ENCODE data around the gene CSHL1.

Gene CSHL1

DNA sequence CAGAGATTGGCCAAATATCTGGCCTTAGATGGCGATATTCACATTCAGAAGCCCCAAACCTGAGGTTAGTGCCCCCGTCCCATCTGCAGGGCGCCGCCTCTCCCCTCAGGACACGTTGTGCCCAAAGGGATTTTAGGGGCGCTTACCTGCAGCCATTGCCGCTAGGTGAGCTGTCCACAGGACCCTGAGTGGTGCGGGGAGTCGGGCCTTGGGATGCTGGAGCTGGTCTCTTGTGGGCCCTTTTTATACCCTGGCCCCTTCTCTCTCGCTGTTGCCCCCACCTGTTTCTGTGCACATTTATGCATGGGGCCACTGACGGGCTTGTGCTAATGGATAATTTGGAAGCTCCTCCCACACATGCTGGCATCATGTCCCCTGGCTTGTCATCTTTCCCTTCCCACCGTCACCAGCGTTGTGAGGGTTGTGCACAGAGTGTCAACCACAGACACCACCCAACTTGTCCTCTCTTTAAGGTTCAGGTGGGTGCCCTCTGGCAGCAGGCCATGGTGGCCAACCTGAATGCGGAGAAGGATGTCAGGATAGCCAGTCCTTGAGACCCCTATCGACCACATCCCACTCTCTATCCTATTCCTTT, at the start of gene CSHL1:
Gene CSHL1, minus strand, starts transcription at position 218 of the 595 bp plus-strand sequence. Its CDS starts 62 bp downstream, at position 156.
- DNase-seq = no peak

DNA sequence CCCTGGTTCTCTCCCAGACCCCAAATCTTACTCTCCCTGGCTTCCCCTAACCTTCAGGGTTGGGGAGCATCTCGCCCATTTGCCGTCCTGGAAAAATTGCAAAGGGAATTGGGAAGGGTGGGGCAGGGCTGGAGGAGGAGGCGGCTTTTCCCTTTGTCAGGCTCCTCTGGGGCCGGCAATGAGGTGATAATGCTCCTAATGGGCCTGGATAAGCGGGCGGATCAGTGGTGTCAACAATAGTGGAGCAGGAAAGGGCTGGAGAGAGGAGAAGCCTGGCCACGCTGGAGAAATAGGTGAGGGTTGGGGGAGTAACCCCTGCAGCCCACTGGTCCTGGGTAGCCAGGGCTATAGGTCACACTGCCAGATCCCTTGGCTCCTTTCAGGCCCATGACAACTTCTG, 49.4 kb upstream of the CSHL1 start:
- DNase-seq = no peak

DNA sequence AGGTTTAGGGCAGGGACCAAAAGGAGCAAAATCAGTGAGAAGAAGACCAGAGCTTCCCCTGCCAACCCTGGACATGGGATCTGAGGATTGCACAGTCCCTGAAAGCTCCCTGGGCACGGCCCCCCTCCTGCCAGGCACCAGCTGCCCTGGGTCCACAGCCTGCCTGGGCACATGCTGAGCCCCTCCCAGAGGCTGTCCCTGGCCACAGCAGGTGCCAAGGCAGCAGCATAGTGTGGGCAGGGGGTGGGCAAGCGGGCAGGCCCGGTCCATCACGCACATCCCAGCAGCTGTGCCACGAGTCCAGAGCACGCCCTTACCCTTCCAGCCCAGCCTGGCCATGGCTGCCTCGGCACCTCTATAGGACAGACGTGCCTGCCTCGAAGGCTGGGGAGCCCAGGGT, 48.9 kb upstream of the CSHL1 start:
- no peak for DNase-seq

DNA sequence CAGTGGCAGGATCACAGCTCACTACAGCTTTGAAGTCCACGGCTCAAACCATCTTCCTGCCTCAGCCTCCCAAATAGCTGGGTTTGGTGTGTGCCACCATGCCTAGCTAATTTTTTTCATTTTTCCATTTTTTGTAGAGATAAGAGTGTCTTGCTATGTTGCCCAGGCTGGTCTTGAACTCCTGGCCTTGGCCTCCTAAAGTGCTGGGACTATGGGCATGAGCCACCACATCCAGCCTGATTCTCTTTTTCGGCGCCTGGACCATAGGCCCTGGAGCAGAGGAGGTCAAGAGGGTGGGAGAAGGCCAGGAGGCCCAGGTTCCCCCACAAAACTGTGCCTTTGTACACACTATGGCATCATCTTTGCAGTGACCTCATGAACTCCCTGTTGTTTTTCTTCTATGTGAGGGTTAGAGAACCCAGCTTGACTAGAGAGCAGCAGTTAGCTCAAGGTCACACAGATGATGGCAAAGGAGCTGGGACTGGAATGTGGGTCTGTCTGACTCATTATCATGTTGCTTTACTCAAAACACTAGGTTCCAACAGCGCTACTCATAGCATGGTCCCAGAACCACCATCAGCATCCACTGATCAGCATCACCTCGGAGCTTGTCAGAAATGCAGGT, 45.4 kb upstream of the CSHL1 start:
- no peak for DNase-seq

DNA sequence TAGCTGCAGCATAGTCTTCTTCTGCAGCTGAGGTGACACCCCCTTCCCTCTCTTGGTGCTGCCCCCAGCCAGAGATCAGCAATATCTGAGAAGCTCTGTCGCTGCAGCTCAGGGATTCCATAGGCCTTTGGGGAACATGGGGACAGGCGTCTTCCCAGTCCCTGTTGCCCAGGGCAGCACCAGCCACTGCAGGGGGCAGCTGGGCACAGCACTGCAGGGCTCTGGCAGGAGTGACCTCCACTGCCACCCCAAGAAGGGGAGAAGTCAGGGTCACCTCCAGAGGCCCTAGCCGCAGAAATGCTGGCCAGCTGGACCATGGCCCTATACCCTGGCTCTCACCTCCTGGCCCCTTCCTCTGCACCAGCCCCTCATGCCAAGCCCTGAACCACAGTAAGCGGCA, 44.7 kb upstream of the CSHL1 start:
- DNase-seq = no peak

DNA sequence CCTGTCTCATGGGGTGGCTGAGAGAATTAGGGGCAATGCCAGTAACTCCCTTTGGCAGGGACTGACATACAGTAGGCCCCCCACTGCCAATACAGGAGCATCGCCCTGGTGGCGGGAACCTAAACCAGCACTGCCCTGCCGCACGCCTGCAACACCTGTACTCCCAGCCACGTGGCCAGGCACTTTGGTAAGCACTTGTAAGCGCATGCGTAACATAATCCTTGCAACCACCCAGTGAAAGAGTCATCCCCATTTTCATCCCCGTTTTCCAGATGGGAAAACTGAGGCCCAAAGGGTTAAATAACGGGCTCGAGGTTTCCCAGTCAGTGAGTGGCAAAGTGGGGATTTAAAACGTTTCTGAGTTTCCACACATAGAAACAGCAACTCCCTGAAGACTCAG, 44.2 kb upstream of the CSHL1 start:
- no peak for DNase-seq

DNA sequence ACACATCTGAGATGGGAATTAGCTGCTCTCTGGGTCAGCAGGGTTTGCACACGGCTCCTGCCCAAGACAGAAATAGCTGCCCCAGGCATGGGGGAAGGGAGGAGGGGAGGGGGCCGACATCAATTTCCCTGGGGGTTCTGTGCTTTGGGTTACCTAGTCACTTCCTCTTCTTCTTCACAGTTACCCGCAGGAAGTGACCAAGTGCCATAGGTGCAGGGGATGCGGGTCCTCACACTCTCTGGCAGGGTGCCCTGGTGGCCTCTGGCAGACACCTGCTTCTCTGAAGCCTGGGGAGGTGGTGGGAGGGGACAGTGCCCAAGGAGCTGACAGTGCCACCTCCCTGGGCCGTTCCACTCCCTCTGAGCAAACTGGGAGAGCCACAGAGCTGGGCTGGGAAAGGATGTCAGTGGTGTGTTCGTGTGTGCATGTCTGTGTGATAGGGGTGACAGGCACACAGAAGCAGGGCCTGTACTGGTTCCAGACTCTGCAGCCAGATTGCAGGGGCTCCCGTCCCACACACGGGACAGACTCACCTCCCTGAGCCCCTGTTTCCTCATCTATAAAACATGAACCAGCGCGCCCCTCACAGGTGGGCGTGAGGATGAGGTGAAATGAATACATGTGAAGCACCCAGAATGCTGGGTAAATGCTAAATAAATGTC, 43.5 kb upstream of the CSHL1 start:
- no peak for DNase-seq

DNA sequence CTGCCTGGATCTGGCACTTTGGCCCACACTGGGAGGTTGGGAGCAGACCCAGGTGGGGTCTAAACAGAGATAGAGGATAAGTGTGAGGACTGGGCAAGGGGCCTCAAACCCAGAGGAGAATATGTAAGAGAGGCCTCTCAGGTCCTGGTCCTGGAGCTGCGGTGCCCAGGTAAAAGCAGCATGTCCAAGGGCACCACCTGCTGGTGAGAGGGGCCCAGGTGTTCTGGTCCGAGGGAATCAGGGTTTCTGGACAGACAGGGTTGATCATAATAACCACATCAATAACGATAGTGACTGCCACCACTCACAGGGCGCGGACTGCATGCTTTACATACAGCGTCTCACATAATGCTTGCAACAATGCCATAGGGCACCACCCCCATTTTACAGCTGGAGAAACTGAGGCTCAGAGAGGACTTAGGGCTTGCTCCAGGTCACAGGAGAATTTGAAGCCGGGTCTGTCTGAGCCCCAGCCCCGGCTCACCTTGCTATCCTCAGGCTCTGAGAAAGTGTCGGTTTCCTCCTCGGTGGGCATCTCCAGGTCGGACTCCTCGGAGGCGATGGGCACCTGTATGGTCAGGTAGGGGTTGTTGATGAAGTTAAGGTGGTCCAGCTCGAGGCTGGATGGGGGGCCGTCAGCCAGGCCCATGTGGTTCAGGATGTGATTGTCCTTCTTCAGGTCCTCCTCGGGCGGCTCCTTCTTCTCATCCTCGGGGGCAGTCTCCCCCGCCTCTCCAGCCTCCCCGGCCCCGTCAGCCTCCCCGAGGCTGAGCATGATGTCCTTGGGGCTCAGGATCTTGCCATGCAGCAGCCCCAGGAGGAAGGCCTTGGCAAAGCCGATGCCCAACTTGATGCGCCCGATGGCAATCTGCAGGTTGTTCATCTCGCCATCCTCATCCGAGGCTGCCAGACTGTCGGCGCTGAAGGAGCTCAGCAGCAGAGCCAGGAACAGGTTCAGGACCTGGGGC, 40.2 kb upstream of the CSHL1 start:
- DNase-seq = no peak

DNA sequence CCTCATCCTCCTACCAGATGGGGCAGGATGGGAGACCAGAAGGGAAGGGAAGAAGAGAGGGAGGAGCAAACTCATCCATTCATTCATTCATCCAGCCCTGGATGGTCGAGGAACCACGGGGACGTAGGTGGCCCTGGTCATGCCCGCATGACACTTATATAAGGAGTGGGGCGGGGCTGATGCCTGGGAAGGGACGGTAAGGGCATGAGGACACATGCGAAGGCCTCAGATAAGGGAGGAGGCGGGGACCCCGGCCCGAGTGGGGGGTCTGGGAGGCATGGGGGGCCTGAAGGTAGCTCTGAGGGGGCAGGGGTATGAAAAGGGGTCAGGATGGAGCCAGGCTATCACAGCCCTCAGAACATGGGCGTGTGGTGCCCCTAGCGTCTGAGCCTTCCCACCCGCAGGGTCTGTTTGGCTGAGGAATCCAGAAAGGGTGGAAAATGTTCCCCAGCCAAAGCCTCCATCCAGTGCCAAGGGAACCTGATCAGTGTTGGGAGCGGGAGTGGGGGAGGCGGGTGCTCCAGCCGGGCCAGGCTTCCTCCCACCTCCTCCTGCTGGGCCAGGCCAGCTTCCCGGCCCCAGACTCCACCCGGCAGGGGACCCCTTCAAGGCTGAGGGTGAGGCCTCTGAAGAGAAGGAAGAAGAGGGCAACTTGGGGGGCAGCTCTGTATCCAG, 38.7 kb upstream of the CSHL1 start:
- DNase-seq = no peak

DNA sequence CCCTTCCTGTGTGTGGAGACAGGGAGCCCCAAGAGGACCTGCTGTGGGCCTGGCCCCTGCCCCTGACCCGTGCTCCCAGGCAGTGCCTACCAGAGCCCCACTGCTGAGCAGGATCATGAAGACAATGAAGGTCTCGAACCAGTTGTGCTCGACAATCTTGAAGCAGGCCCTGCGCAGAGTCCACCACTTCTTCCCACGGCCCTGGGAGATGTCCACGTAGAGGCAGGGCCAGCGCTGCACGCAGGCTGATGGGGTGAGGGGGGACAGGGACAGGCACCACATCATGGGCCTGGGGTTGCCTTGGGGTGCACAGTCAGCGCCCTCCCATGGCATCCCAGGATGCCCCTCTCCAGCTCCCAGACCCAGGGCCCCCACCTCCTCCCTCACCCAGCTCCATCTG, 37.5 kb upstream of the CSHL1 start:
- no peak for DNase-seq

DNA sequence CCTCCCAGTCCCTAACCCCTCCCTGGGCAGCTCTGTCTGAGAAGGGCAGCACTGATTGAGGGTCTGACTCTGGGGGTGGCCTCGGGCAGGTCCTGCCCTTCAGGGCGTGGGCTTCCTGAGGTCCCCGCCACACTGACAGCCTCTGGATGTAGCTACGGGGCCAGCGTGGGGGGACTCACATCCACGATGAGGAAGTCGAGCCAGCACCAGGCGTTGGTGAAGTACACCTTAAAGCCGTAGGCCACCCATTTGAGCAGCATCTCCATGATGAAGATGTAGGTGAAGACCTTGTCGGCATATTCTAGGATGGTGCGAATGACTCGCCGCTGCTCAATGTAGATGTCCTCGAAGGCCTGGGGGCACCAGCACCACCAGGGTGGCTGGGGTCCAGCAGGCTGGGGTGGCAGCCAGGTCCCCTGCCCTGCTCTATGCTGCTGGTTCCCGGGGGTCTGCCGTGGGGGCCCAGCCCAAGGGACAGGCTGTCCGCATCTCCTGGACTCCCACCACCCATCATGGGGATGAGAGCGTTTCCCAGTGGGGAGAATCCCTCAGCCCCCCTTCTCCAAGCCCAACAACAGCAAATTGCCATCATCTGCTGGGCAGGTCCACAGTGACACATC, 36.8 kb upstream of the CSHL1 start:
- DNase-seq = no peak

DNA sequence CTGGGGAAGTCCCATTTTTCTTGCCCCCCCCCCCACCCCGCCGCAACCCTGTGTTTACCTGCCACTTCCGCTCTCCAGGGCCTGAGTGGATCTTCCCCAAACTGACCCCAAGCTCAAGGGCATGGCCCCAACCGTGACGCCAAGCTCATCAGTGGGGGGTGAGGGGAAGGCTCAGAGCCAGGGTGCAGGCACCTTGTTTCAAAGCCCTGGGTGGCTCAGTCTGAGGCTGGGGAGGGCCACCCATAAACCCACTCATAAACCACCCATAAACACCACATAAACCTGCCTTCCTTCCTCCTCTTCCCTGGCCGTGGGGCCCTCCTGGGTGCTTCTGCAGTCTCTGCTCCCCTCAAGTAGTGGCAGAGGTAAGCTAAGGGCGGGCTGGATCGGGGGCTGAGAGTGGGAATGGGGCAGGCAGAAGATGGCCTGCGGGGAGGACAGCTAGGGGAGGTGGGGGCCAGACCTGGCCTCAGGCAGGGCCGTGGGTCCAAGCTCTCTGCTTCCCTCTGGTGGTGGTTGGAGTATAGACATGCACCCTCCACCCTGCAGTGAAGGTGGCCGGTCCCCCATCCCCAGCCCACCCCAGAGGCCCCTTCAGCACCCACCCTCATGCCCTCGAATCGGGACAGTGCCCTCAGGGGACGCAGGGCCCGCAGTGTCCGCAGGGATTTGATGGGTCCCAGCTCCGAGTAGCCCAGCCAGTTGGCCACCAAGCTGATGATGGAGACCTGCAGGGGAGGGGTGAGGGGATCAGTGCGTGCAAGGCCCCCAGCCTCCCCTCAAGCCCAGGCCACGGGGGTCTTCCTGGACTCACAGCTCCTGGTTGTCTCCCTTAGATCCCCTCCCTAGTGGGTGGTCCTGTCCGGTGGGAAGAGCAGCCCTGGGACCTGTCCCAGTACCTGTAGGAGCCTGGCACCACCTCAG, 35.6 kb upstream of the CSHL1 start:
- DNase-seq = peak; percentile 69

DNA sequence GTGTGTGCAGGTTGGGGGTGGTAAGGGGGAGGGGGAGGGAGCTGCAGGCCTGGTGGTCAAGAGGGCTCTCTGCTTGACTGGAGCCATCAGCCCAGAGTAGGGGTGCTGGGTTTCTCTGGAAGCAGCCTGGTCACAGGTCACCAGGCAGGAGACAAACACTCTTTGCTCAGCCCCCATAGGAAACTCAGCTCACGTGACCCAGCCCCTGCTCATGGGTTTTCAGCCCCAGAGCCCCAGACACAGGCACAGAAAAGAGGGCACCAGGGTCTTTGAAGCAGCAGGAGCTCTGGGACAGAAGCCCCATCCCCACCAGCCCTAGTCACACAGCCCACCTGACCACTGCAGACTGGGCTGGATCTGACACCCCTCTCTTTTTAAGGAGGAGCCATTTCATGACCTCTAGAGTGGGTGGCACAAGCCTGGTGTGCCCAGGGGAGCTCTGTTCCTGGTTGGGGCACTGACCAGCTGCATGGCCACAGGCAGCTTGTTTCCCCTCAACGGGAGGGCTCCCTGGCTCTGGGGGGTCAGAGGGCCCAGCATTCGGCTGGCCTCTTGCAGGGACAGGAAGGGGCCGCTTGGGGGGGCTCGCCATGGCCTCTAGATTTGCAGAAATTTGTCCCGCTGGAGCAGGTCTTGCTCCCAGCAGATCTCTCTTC, 34.9 kb upstream of the CSHL1 start:
- DNase-seq = no peak

DNA sequence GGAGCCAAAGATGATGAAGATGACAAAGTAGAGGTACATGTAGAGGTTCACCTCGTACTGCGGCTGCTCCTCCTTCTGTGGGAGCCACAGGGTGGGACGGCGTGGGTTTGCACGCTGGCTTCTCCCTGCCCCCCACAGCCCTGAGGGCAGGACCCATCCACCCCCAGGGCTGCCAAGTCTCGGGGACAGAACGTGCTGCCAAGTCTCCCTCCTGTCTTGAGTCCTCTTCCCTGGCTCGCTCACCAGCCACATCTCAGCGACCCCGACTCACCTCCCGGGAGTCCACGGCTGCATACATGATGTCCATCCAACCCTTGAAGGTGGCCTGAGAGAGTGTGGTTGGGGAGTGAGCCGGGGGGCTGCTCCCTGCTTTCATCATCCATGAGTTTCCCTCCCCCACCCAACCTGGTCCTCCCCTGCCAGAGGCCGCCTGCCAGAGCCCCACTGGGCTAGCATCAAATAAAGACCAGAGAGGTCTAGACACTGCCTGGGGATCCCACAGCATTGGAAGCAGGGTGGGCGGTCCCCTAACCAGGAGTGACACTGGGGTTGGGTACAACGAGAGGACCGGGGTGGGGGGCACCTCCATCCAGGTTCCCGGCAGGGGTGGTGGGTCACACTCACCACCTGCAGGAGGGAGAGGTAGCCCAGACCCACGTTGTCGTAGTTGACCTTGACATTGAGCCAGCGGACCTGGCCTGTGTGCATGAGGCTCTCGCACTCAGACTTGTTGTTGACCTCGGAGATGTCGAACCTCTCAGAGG, 33.9 kb upstream of the CSHL1 start:
- no peak for DNase-seq

DNA sequence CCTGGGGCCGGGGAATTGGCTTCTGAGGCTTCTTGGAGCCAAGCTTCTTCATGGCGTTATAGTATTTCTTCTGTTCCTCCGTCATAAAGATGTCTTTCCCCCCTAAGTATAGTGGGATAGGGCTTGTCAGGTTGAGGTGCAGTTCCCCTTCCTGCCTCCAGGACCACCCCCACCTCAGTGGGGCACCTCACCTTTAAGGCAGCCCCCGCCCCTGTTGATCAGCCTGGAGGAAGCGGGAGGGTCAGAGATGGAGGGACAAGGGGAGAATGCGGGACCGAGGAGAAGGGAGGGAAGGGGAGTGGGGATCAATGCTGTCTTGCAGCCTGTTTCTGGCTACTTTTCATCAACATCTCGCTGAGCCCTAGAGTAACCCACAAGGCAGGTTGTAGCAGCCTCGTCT, 32.7 kb upstream of the CSHL1 start:
- no peak for DNase-seq

DNA sequence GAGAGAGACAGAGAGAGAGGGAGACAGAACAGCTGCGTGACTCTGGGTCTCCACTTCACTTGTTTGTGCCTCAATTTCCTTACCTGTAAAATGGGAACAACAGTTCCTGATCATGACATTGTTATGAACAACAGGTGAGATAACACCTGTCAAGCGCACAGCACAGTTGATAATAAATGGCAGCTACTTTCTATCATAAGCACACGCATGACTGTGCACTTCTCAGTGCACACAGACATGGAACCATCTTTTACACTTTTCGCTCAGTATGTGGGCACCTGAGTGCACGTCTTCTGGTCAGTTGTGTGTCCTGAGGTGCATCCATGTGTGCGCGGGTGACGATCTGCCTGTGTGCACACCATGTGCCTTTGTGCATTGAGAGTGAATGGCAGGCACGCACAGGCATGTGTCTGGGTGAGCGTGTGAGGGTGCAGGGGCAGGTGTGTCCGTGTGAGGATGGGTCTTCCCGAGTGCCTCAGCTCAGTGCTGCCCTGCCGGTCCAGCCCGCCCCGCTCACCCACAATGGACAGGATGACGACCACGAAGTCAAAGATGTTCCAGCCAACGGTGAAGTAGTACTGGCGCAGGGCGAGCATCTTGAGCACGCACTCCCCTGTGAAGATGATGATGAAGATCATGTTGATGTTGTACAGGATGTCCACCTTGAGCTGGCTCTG, 31.4 kb upstream of the CSHL1 start:
- no peak for DNase-seq

DNA sequence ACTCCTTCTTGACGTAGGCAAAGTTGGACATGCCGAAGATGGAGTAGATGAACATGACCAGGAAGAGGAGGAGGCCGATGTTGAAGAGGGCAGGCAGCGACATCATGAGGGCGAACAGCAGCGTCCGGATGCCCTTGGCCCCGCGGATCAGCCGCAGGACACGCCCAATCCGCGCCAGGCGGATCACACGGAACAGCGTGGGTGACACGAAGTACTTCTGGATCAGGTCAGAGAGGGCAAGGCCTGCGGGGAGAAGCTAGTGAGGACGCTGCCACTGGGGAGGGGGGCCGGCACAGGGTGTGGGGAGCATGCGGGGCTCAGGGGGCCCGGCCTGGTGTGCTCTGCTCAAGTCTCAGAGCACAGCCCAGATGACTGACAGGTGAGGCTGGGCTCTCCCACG, 30.7 kb upstream of the CSHL1 start:
- no peak for DNase-seq

DNA sequence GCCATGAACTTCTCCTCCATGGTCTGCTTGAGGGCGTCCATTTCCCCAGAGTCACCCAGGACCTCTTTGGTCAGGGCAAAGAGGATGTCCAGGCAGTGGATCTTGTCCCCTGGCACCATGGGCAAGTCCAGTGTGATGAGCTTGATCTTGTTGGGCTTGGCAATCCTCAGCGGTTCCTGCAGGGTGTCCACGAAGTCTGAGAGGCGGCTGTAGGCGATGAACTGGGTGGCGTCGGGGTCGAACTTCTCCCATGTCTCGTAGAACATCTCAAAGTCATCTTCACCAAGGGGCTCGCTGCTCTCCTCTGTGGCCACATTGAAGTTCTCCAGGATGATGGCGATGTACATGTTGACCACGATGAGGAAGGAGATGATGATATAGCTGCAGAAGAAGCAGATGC, 30.1 kb upstream of the CSHL1 start:
- DNase-seq = no peak

DNA sequence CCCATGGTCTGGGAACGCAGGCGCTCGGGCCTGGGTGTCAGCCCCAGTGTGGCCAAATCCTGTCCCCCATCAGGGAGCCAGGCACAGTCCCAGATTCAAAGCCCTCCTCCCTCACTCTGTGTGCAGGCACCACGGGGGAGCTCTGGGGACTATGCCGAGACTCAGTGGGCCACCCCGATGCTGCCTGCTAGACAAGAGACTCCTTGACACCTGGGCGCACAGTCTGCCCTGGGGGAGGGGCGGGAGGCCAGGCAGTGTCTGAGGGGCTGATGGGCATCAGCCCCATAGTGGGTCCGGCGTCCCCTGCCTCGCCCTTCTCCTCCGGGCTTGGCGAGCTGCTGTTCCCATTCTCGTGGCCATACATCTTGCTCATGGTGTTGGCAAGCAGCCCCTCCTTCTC, 29.5 kb upstream of the CSHL1 start:
- no peak for DNase-seq

All from stimulated activated CD4-positive, alpha-beta T cell treated with anti-CD3 and anti-CD28 coated beads, Interleukin-4, amount 100 ng/mL, for 24 hours (primary cell).